GM21529 (cell line): Measurements from ENCODE around the gene ARSG.
"Not testable (repeated sequence)": the region's sequence is repeated elsewhere in the genome, so short reads cannot be mapped to it uniquely, and the experiment has no call there.

Source experiments
- ATAC-seq: cut with Tn5 transposase; IDR thresholded peaks from one replicate; pipeline ENCODE4 v1.9.1; 2021; ENCODE audit not compliant: unreplicated experiment

Gene ARSG

GRCh38 chr17:68290955-68291835, at the start of gene ARSG, which contains the start of gene SLC16A6:
Gene ARSG, plus strand, starts transcription at chr17:68291495. Its CDS starts 15,999 bp downstream, at chr17:68307494.
Gene SLC16A6, minus strand, starts transcription at chr17:68291127. Its CDS starts 12,807 bp downstream, at chr17:68278320.
- peak; percentile 46 for ATAC-seq

GRCh38 chr17:68246271-68247028, 44.8 kb upstream of the ARSG start:
- no peak for ATAC-seq

GRCh38 chr17:68247445-68248198, 43.7 kb upstream of the ARSG start, which contains the start of gene AMZ2:
Gene AMZ2, plus strand, starts transcription at chr17:68248043. Its CDS starts 2,145 bp downstream, at chr17:68250188.
- peak; percentile 86 for ATAC-seq

- peak; percentile 23 for ATAC-seq
These were observed 43.0 kb upstream of the ARSG start for GRCh38 chr17:68248199-68248825.

- ATAC-seq: no peak
These were observed 42.4 kb upstream of the ARSG start for GRCh38 chr17:68248891-68249290.

GRCh38 chr17:68249354-68249765, 41.9 kb upstream of the ARSG start:
- ATAC-seq: no peak

GRCh38 chr17:68253426-68253825, 37.9 kb upstream of the ARSG start:
- ATAC-seq: not testable (repeated sequence)

- ATAC-seq: no peak
These were observed 36.1 kb upstream of the ARSG start for GRCh38 chr17:68255151-68255550.

- ATAC-seq: no peak
These were observed 35.4 kb upstream of the ARSG start for GRCh38 chr17:68255731-68256538.

- ATAC-seq: not testable (repeated sequence)
These were observed 34.6 kb upstream of the ARSG start for GRCh38 chr17:68256701-68257100.

- no peak for ATAC-seq
These were observed 33.4 kb upstream of the ARSG start for GRCh38 chr17:68257934-68258333.

GRCh38 chr17:68258890-68259647, 32.2 kb upstream of the ARSG start:
- ATAC-seq: peak; percentile 94

GRCh38 chr17:68259648-68259951, 31.7 kb upstream of the ARSG start:
- not testable (repeated sequence) for ATAC-seq

GRCh38 chr17:68260051-68260762, 31.1 kb upstream of the ARSG start:
- no peak for ATAC-seq

- ATAC-seq: not testable (repeated sequence)
These were observed 28.8 kb upstream of the ARSG start for GRCh38 chr17:68262467-68262866.

GRCh38 chr17:68263101-68263681, 28.1 kb upstream of the ARSG start:
- ATAC-seq: peak; percentile 33

GRCh38 chr17:68265833-68266232, 25.5 kb upstream of the ARSG start:
- ATAC-seq: not testable (repeated sequence)

GRCh38 chr17:68273722-68274121, 17.6 kb upstream of the ARSG start:
- ATAC-seq: no peak
